GM18907 (cell line): Measurements from ENCODE around the gene ZNF511.
"Not testable (repeated sequence)": the region's sequence is repeated elsewhere in the genome, so short reads cannot be mapped to it uniquely, and the experiment has no call there.

Experiments used
- ATAC-seq: cut with Tn5 transposase; IDR thresholded peaks from one replicate; pipeline ENCODE4 v1.9.1; 2021; ENCODE audit warnings: mild to moderate bottlenecking, moderate library complexity; ENCODE audit not compliant: unreplicated experiment

The ZNF511 gene

GRCh38 chr10:133308421-133309099, at the start of gene ZNF511, which contains the start of gene TUBGCP2:
TSS of gene ZNF511 (plus strand) at chr10:133308914. CDS start at chr10:133308944, 30 bp downstream.
TSS of gene TUBGCP2 (minus strand) at chr10:133308872. CDS start at chr10:133302941, 5,931 bp downstream.
- ATAC-seq, result peak; percentile 80

GRCh38 chr10:133259602-133259989, 49.1 kb upstream of the ZNF511 start:
- ATAC-seq, result no peak

GRCh38 chr10:133260895-133261725, 47.6 kb upstream of the ZNF511 start:
- peak; percentile 51 for ATAC-seq

GRCh38 chr10:133261726-133262325, 46.9 kb upstream of the ZNF511 start:
- ATAC-seq, result peak; percentile 41

- ATAC-seq, result no peak
These were observed 46.0 kb upstream of the ZNF511 start for GRCh38 chr10:133262696-133263095.

GRCh38 chr10:133263674-133264073, 45.0 kb upstream of the ZNF511 start:
- ATAC-seq, result no peak

GRCh38 chr10:133264461-133264860, 44.3 kb upstream of the ZNF511 start:
- no peak for ATAC-seq

- ATAC-seq, result not testable (repeated sequence)
These were observed 43.7 kb upstream of the ZNF511 start for GRCh38 chr10:133265052-133265451.

- no peak for ATAC-seq
These were observed 42.5 kb upstream of the ZNF511 start for GRCh38 chr10:133266056-133266795.

GRCh38 chr10:133267293-133267692, 41.4 kb upstream of the ZNF511 start:
- ATAC-seq, result no peak

- no peak for ATAC-seq
These were observed 40.9 kb upstream of the ZNF511 start for GRCh38 chr10:133267829-133268228.

- no peak for ATAC-seq
These were observed 40.2 kb upstream of the ZNF511 start for GRCh38 chr10:133268532-133268931.

- ATAC-seq, result no peak
These were observed 39.3 kb upstream of the ZNF511 start for GRCh38 chr10:133269367-133269766.

- no peak for ATAC-seq
These were observed 38.5 kb upstream of the ZNF511 start for GRCh38 chr10:133270204-133270603.

GRCh38 chr10:133270773-133271297, 37.9 kb upstream of the ZNF511 start:
- ATAC-seq, result no peak

- no peak for ATAC-seq
These were observed 37.0 kb upstream of the ZNF511 start for GRCh38 chr10:133271521-133272300.

GRCh38 chr10:133272301-133272963, 36.3 kb upstream of the ZNF511 start:
- ATAC-seq, result no peak

GRCh38 chr10:133272964-133273420, 35.7 kb upstream of the ZNF511 start:
- no peak for ATAC-seq

- no peak for ATAC-seq
These were observed 35.1 kb upstream of the ZNF511 start for GRCh38 chr10:133273534-133274143.
